GM12878 (cell line): ENCODE results near the gene CDYL. TPM values are rescaled to one million over a fixed set of nuclear protein-coding genes. Genes with fewer than 3 reads are reported as not detected.

Experiments
- ATAC-seq: fragments of 200-7000 bp; cut with Tn5 transposase; 3 replicates; pipeline ENCODE4 v1.9.1; 2020; ENCODE audit warnings: mild to moderate bottlenecking, moderate library complexity
- BruUV-seq: library from RNA; stranded (reverse); fragments of 400-500 nt; replicated peaks from 2 replicates; lab custom pipeline; 2021; lab: Mats Ljungman, UMichigan
- CTCF ChIA-PET: fragments of 300-600 bp; sonication (Branson Sonifier 250); formaldehyde crosslinking; extraction: SDS; loops from one replicate; lab custom pipeline; 2021; ENCODE audit warnings: inconsistent platforms; lab: Yijun Ruan, JAX
- POLR2A ChIA-PET: fragments of 350-600 bp; formaldehyde crosslinking; extraction: SDS; loops from one replicate; lab custom pipeline; 2021; ENCODE audit warnings: inconsistent platforms; lab: Charles Lee
- RAD21 ChIA-PET: fragments of 300-600 bp; sonication (Branson Sonifier 250); formaldehyde crosslinking; loops from one replicate; lab custom pipeline; 2023; ENCODE audit warnings: antibody characterized with exemption; ENCODE audit not compliant: unreplicated experiment; lab: Charles Lee
- SMC1A ChIA-PET: fragments of 300-600 bp; sonication (Branson Sonifier 250); formaldehyde crosslinking; loops from one replicate; lab custom pipeline; 2023; ENCODE audit not compliant: unreplicated experiment, uncharacterized antibody; lab: Charles Lee
- DNase-seq: peaks from one replicate; pipeline ENCODE4 v3.0.0-alpha.2; 2011; ENCODE audit warnings: low read depth, low spot score
- FAIRE-seq: peaks from 3 replicates; lab custom pipeline; 2011; peaks lifted over from hg19 to GRCh38; lab: Jason Lieb, UNC
- H2AFZ ChIP-seq: 2 replicates; pipeline ENCODE4 v1.6.0; 2011; ENCODE audit warnings: low read depth, low read length, control low read depth; ENCODE audit not compliant: control insufficient read depth
- H3K27ac ChIP-seq: 2 replicates; pipeline ENCODE4 v1.5.1; 2011; ENCODE audit warnings: control low read depth; ENCODE audit not compliant: control insufficient read depth, insufficient read depth
- H3K27me3 ChIP-seq, 2 experiments: replicated peaks in 1 of 2; 2 replicates each; pipeline versions ENCODE4 v1.6.0 to v1.6.1; 2011; ENCODE audit warnings: low read length in 1 of 2; ENCODE audit not compliant: control insufficient read depth in 2 of 2, insufficient read depth in 2 of 2
- H3K36me3 ChIP-seq, 2 experiments: 2 replicates each; pipeline ENCODE4 v1.5.1; 2011; ENCODE audit warnings: low read length in 1 of 2; ENCODE audit not compliant: control insufficient read depth in 2 of 2, insufficient read depth in 2 of 2
- H3K4me1 ChIP-seq: 2 replicates; pipeline ENCODE4 v1.6.1; 2011; ENCODE audit warnings: mild to moderate bottlenecking, low read length, moderate library complexity, mixed read lengths; ENCODE audit not compliant: control insufficient read depth, insufficient read depth
- H3K4me2 ChIP-seq: 2 replicates; pipeline ENCODE4 v1.6.0; 2011; ENCODE audit warnings: control low read depth; ENCODE audit not compliant: control insufficient read depth, insufficient read depth
- H3K4me3 ChIP-seq: fragments of 200-600 bp; sonication (generic); 2 replicates; pipeline ENCODE4 v1.5.1; 2016
- H3K79me2 ChIP-seq: 2 replicates; pipeline ENCODE4 v1.6.0; 2011; ENCODE audit warnings: low read length; ENCODE audit not compliant: control insufficient read depth, insufficient read depth
- H3K9ac ChIP-seq: 2 replicates; pipeline ENCODE4 v1.8.0; 2011; ENCODE audit warnings: low read length, control low read depth, mixed read lengths; ENCODE audit not compliant: control insufficient read depth, insufficient read depth
- H3K9me3 ChIP-seq: replicated peaks from 3 replicates; pipeline ENCODE4 v1.5.1; 2011; ENCODE audit warnings: mild to moderate bottlenecking, low read length; ENCODE audit not compliant: control insufficient read depth, insufficient read depth
- H4K20me1 ChIP-seq: 2 replicates; pipeline ENCODE4 v1.6.0; 2011; ENCODE audit not compliant: control insufficient read depth, insufficient read depth
- BHLHE40 ChIP-seq, 2 experiments: fragments of 450-650 bp in 1 of 2; IDR thresholded peaks; 2 replicates each; pipeline ENCODE4 v1.6.1; 2011 to 2017; ENCODE audit warnings: low read depth in 2 of 2, borderline replicate concordance in 1 of 2, improper control_type of control experiment in 1 of 2, low read length in 1 of 2, mild to moderate bottlenecking in 1 of 2
- CBFB ChIP-seq: IDR thresholded peaks from 2 replicates; pipeline ENCODE4 v1.6.1; 2016; ENCODE audit warnings: antibody characterized with exemption, low read depth
- MTA3 ChIP-seq: IDR thresholded peaks from 2 replicates; pipeline ENCODE4 v1.6.1; 2012; ENCODE audit warnings: low read length, inconsistent platforms, borderline replicate concordance
- POLR2AphosphoS2 ChIP-seq: IDR thresholded peaks from 2 replicates; pipeline ENCODE4 v1.6.1; 2011; ENCODE audit warnings: low read depth, mild to moderate bottlenecking, low read length, improper control_type of control experiment, moderate library complexity
- RELA ChIP-seq: fragments of 450-650 bp; IDR thresholded peaks from 2 replicates; pipeline ENCODE4 v1.8.0; 2014; ENCODE audit warnings: borderline replicate concordance; ENCODE audit not compliant: partially characterized antibody
- YBX1 ChIP-seq: fragments of 450-650 bp; IDR thresholded peaks from 2 replicates; pipeline ENCODE4 v1.6.1; 2016; ENCODE audit warnings: antibody characterized with exemption
- WGBS: methylation state at CpG from one replicate; pipeline ENCODE4 v1.1.6; 2016; ENCODE audit warnings: low lambda C conversion rate; ENCODE audit not compliant: insufficient replicate concordance, insufficient coverage; ENCODE audit errors: missing lambda C conversion rate; 5-methylcytosine and 5-hydroxymethylcytosine counted together
- in situ Hi-C: fragments of 300-500 bp; cut with MboI; formaldehyde crosslinking; loops from 9 replicates; pipeline ENCODE4 v1.14.3; 2018; ENCODE audit warnings: mixed read lengths
- intact Hi-C: fragments of 100-400 bp; cut with micrococcal nuclease; formaldehyde crosslinking; loops from one replicate; pipeline ENCODE4 v1.14.2; 2022; ENCODE audit not compliant: unreplicated experiment
- polyA plus RNA-seq, 11 experiments: library from polyadenylated mRNA; depleted of rRNA in 4 of 11; unstranded in 6 of 11; stranded (reverse) in 5 of 11; fragments of >200 nt; fragmentation: Nextera tagmentation in 4 of 11; fragmentation: Illumina TruSeq in 1 of 11; extraction: Ambion mirVana in 4 of 11; extraction: Trizol in 1 of 11; gene quantifications; 1 replicate in 1 of 11; 2 replicates in 10 of 11; pipeline versions ENCODE4 v1.2.1 to v1.2.3, GENCODE V29; 2011 to 2016; ENCODE audit warnings: inconsistent platforms in 2 of 11, missing spikeins in 2 of 11, low read depth in 1 of 11
- total RNA-seq, 4 experiments: library from RNA; depleted of rRNA in 3 of 4; stranded (reverse); fragments of >200 nt in 3 of 4; fragmentation: Illumina TruSeq in 1 of 4; extraction: Trizol in 1 of 4; gene quantifications; 2 replicates each; pipeline versions ENCODE4 v1.2.1 to v1.2.3, GENCODE V29; 2013 to 2021
- TF ChIP-seq, protein P1 (sequence below): fragments of 450-650 bp; formaldehyde crosslinking; IDR thresholded peaks from 2 replicates; pipeline ENCODE4 v1.4.0; 2020; ENCODE audit warnings: mild to moderate bottlenecking, moderate library complexity
- TF ChIP-seq, protein P2 (sequence below): fragments of 150-350 bp; IDR thresholded peaks from 2 replicates; pipeline ENCODE4 v1.6.1; 2014; ENCODE audit warnings: mild to moderate bottlenecking, low read depth, low read length
- TF ChIP-seq, protein P3 (sequence below): IDR thresholded peaks from 2 replicates; pipeline ENCODE4 v1.6.1; 2012; ENCODE audit warnings: low read depth, low read length, improper control_type of control experiment

CDYL gene
- total and polyA plus RNA-seq, 10 of the 15 experiments (the other 5 are each of a cell fraction or from before 2014, with no cell fraction given) = 9.3 to 61.2 (median 28.5) TPM

DNA sequence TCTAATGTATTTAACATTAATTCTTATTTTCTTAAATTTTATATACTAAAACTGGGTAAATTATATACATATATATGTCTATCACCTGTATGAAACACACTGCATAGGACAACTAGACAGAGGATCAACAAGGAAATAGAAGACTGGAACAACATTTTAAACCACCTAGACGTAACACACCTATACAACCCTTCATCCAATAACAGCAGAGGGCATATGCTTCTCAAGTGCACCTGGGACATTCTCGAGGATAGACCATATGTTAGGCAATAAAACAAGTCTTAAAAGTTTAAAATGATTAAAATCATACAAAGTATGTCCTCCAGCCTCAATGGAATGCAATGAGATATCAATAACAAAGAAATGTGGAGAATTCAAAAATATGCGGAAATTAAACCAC, 182.4 kb downstream of the CDYL start:
- ChIA-PET SMC1A (no interaction called here), CTCF (no interaction called here), POLR2A (no interaction called here), RAD21 (no interaction called here)
- no peak for FAIRE-seq
- intact Hi-C loops = no loop called here
- in situ Hi-C loops = no loop called here
- Histone ChIP-seq H3K36me3 (peaks cover 2 to 4% of the 10 kb centered on the region in 2 experiments; a peak in 3 of 4 replicates), H3K9me3 (no peaks in the 10 kb centered on the region), H3K27me3 (no peaks in the 10 kb centered on the region), H3K79me2 (no peaks in the 10 kb centered on the region), H3K4me3 (no peak overlapping the region), H3K4me1 (no peaks in the 10 kb centered on the region), H3K27ac (no peak overlapping the region), H2AFZ (no peak overlapping the region), H3K9ac (no peak overlapping the region), H3K4me2 (no peak overlapping the region), H4K20me1 (no peaks in the 10 kb centered on the region)
- TF ChIP-seq MTA3 (no peak), RELA (no peak), YBX1 (no peak)
- WGBS = 46% methylated on average over 3 of the region's 3 CpGs
- no peak for DNase-seq
- ATAC-seq = no peak
- BruUV-seq = no TSS peak

DNA sequence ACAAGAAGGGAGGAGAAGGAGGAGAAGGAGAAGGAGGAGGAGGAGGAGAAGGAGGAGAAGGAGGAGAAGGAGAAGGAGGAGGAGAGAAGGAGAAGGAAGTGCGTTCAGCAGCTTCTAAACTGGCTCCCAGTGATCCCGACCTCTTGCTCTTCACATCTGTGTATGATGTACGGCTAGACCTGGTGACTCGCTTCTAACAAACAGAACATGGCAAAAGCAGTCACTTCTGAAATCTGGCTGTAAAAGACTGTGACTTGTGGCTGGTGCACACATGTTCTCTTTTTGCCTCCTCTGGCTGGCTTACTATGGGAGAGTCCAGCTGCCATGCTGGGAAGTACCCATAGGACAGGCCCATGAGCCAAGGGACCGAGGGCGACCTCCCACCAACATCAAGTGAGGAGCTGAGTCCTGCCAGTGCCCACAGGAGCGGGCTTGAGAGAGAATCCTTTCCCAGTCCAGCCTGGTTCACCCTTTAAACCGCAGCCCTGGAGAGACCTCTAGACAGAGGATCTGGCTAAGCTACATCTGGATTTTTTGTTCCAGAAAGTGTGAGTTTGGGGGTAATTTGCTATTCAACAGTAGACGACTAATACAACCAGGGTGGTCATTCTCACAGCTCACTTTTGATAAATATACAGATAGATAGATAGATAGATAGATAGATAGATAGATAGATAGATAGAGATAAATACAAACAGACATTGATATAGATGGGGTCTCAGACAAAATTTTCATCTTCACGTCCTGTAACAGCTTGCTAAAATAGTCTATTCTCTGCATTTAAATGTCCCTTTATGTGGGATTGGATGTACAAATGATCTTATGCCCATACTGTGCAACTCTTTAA, 185.3 kb downstream of the CDYL start:
- in situ Hi-C loops = no loop called here
- TF ChIP-seq POLR2AphosphoS2 (no peak), CBFB (no peak), BHLHE40 (IDR thresholded peaks at IDR 0.05; ENCODE audit: borderline replicate concordance in 1 of 2, low read depth in 2 of 2, low read length in 1 of 2) (no peak)
- TF ChIP-seq, protein P1, sequence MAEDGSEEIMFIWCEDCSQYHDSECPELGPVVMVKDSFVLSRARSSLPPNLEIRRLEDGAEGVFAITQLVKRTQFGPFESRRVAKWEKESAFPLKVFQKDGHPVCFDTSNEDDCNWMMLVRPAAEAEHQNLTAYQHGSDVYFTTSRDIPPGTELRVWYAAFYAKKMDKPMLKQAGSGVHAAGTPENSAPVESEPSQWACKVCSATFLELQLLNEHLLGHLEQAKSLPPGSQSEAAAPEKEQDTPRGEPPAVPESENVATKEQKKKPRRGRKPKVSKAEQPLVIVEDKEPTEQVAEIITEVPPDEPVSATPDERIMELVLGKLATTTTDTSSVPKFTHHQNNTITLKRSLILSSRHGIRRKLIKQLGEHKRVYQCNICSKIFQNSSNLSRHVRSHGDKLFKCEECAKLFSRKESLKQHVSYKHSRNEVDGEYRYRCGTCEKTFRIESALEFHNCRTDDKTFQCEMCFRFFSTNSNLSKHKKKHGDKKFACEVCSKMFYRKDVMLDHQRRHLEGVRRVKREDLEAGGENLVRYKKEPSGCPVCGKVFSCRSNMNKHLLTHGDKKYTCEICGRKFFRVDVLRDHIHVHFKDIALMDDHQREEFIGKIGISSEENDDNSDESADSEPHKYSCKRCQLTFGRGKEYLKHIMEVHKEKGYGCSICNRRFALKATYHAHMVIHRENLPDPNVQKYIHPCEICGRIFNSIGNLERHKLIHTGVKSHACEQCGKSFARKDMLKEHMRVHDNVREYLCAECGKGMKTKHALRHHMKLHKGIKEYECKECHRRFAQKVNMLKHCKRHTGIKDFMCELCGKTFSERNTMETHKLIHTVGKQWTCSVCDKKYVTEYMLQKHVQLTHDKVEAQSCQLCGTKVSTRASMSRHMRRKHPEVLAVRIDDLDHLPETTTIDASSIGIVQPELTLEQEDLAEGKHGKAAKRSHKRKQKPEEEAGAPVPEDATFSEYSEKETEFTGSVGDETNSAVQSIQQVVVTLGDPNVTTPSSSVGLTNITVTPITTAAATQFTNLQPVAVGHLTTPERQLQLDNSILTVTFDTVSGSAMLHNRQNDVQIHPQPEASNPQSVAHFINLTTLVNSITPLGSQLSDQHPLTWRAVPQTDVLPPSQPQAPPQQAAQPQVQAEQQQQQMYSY (CRISPR knock-in tag) = no peak
- TF ChIP-seq, protein P2, sequence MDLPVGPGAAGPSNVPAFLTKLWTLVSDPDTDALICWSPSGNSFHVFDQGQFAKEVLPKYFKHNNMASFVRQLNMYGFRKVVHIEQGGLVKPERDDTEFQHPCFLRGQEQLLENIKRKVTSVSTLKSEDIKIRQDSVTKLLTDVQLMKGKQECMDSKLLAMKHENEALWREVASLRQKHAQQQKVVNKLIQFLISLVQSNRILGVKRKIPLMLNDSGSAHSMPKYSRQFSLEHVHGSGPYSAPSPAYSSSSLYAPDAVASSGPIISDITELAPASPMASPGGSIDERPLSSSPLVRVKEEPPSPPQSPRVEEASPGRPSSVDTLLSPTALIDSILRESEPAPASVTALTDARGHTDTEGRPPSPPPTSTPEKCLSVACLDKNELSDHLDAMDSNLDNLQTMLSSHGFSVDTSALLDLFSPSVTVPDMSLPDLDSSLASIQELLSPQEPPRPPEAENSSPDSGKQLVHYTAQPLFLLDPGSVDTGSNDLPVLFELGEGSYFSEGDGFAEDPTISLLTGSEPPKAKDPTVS = no peak
- TF ChIP-seq, protein P3, sequence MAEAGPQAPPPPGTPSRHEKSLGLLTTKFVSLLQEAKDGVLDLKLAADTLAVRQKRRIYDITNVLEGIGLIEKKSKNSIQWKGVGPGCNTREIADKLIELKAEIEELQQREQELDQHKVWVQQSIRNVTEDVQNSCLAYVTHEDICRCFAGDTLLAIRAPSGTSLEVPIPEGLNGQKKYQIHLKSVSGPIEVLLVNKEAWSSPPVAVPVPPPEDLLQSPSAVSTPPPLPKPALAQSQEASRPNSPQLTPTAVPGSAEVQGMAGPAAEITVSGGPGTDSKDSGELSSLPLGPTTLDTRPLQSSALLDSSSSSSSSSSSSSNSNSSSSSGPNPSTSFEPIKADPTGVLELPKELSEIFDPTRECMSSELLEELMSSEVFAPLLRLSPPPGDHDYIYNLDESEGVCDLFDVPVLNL = no peak

More for the DNA sequence above, 185.3 kb downstream of the CDYL start:
- Histone ChIP-seq H3K9me3 (no peaks in the 10 kb centered on the region), H3K79me2 (no peaks in the 10 kb centered on the region), H3K4me3 (no peak overlapping the region), H3K4me1 (no peaks in the 10 kb centered on the region), H3K27ac (no peak overlapping the region), H3K9ac (no peak overlapping the region), H4K20me1 (no peaks in the 10 kb centered on the region), H3K4me2 (no peak overlapping the region), H3K27me3 (no peaks in the 10 kb centered on the region), H2AFZ (no peak overlapping the region), H3K36me3 (no peaks in the 10 kb centered on the region)
- ChIA-PET RAD21 (no interaction called here), SMC1A (interaction anchor here (0.6 kb wide), 1 partner anchor 714 kb away, joined by 4 read pairs; no protein-coding TSS in a partner anchor), CTCF (no interaction called here), POLR2A (no interaction called here)
- WGBS = 65% methylated on average over 10 of the region's 10 CpGs
- DNase-seq (no peak), FAIRE-seq (no peak), ATAC-seq (no peak)
- no TSS peak for BruUV-seq
- intact Hi-C loops = no loop called here
